HG02885 (cell line): ENCODE results near the gene TEAD1.

ENCODE experiments used
- ATAC-seq: cut with Tn5 transposase; IDR thresholded peaks from one replicate; pipeline ENCODE4 v1.9.1; 2021; ENCODE audit warnings: mild to moderate bottlenecking; ENCODE audit not compliant: unreplicated experiment, poor library complexity

The TEAD1 gene

DNA sequence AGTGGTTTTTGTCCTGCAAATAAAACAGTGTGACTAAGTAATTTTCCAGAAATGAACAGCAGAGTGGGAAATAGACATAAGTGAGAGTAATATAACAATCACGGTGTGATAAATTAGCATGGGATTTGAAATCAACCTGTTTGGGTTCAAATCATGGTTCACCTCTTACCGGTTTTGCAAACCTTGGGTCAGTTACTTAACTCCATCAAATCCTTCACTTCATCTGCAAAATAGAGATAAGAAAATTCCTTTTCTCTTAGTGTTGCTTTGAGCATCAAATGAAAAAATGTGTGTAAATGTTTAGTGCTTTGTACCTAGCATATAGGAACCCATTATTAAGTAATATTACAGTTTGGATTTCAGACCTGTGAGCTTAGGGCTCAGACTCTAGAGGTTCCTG, 152.2 kb downstream of the TEAD1 start:
- no peak for ATAC-seq

DNA sequence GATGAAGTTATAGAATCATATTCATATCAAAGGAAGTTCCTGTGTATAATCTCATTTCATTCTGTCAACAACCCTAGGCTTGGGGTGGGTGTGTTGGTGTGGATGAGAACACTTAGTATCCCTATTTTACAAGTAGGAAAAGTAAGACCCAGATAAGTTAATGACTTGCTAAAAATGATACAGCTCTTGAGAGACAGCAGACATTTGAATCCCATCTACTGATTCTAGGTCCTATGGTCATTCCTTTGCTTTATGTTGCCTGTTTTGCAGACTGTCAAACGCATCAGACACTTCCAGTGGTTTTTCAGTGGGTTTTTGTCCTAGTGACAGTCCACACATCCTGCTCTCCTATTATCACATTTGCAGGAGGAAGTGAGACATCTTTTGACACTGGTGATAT, 153.1 kb downstream of the TEAD1 start:
- ATAC-seq: no peak

DNA sequence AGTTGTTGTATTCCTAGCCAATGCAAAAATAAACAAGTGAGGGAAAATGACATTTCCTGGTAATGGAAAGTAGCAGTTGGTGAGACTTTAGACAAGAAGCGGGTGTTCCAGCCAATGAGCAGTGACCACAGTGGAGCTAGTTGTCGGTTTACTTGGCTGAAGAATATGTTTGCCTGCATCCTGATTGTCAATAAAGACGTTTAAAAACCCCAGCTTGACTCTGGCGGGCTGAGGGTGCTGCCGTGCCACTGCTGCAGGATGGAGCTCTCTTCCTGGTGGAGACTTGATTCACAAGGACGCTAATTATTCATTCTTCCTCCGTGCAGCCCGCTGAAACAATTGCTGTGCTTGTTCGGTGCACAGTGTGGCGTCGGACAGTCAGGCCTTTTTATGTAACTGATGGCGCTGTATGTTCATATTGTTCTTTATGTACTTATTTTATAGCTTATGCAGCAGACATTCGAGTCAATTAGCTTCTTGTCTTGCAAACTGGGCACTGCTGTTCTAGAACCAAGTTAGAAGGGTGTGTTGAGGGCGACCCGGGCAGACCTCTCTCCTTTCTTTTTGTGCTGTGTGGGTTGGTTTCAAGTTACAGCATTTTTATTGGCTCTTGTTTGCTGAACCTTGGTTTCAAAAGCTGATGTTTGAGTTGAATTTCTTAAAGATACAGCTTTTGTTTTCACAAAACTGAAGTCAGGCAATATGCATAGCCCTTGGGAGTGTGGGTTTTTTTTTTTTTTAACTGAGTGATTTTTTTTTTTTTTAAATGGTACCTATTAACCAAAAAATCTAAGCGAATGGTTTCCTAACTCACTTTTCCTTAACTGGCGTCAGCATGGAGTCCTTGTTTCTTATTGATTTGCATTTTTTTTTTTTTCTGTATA, 153.9 kb downstream of the TEAD1 start:
- ATAC-seq: peak; percentile 46

DNA sequence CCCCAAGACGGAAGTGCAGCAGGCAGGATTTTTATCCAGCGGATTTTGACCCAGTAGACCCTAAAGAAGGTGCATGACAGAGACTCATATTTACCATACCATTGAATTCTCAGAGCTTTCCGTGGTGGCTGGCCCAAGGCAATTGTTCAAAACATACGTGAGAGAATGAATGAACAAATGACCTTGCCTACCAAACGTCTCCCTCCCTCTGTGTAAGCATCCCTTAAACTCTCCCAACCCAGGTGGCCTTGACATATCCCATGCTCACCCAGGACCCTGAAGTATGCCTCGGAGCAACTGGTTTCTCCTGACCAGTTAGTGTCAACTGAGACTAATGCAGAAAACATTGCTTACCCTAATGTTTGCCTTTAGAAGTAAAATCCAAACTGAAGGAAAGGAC, 154.9 kb downstream of the TEAD1 start:
- no peak for ATAC-seq

DNA sequence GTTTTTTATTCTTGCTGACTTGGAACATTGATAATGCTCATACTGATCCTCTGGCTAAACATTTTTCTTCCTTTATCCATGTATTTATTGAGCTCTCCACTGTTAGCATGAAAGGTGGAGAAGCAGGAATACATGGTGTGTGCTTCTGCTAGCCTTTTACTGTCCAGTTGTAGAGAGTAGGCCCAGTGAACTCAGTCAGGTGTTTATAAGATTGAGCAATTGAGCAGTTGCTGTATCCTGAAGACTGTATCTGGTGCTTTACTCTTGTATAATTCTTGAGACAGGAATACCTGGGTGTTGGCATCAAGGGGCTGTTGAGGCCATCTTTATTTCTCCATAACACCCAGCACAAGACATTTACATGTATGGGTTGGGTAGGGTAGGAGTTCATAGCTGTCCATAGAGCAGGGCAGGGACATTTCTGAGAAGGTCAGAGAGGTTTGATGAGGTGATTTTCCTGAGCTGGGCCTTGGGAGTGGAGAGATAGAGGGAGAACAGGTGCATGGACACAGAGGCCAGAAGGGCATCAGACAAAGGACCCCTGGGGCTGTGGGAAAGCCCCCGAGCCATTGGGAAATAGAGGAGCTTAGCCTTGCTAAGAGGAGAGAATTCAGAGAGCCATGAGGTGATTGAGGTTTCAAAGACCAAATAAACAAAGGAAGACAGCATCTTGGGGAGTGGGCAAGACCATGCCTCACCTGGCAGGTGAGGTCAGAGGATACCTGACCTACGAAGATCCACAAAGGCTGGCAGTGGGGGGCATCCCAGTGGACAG, 155.5 kb downstream of the TEAD1 start:
- ATAC-seq: no peak

DNA sequence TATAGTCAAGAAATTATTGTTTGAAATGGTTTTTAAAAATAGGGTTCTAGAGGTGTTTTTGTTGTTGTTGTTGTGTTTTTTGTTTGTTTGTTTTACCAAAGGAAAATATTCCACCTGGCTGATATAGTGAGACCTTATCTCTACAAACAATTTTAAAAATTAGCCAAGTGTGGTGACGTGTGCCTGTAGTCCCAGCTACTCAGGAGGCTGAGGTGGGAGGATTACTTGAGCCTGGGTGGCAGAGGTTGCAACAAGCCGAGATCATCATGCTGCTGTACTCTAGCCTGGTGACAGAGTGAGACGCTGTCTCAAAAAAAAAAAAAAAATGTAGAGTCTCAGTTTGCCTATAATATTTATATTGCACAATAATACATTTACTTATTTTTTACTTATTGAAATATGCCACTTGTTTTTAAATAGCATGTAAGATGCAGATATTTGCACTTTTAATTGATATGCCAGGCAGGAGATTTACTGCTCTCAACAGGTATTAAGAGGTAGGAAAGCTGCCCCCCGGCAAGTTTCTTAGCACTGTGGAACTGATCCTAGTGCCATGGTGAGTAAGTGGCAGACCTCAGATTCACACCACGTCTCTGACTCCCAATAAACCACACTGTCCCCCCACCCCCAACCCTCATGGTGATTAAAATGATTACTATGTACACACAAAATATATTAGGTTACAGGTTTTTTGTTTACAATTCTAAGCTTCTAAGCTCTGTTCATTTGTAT, 157.4 kb downstream of the TEAD1 start:
- no peak for ATAC-seq

DNA sequence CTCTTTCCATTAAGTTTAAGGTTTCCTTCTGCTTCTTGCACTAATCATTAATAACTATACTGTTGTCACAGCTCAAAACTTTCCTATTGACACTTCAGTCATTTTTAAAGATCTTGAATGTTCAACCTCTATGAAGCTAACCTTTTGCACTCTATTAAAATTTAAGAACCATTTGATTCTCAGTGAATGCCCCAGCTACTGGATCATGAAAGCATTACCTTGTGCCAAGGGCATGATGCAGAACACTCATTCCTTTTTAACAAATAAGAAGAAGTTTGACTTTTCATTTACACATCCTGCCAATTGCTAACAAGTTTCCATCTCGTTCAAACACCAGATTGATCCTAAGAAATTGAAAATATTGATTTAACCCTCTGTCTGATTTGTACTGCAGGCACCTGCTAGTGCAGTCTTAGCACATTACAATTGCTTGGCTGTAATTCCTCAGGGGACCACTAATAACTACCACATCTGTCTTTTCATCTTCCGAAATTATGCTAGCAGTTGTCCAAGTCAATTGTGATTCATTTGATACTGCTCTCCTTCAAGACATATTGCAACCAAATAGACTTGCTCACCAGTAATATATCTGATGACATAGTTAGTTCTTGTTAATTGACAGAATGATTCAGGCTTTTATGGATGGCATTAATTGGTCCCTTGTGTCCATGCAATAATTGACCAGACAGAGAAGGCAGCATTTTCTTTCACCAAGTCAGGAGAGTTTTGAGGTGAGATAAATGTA, 158.4 kb downstream of the TEAD1 start:
- no peak for ATAC-seq

DNA sequence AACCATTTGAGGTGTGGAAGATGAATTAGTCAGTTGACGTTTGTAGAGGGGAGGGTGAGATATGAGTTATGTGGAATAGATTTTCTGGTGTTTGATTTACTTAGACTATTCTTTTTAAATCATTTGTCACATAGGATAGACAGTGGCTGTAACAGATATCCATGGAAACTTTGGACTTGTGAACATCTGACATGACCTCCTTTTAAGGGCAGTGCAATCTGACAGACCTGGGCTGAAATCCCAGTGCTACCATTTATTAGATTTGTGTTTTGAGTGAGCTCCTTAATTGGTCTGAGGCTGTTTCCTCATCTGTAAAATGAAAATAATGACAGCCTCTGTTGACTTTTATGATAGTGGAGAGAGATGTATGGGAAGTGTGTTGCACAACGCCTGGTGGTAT, 159.9 kb downstream of the TEAD1 start:
- ATAC-seq: no peak

DNA sequence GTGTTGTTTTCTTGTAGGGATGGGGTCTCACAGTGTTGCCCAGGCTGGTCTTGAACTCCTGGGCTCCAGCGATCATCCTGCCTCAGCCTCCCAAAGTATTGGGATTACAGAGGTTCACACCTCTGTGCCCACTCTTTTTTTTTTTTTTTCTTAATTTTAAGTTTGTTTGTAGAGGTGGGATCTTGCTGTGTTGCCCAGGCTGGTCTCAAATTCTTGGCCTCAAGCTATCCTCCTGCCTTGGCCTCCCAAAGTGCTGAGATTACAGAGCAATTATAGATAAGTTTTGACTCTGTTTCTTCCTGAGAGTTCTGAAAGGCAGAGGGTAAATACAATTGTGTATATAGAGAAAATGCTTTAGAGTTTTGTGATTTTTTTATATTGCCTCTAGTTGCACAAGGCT, 160.4 kb downstream of the TEAD1 start:
- no peak for ATAC-seq

DNA sequence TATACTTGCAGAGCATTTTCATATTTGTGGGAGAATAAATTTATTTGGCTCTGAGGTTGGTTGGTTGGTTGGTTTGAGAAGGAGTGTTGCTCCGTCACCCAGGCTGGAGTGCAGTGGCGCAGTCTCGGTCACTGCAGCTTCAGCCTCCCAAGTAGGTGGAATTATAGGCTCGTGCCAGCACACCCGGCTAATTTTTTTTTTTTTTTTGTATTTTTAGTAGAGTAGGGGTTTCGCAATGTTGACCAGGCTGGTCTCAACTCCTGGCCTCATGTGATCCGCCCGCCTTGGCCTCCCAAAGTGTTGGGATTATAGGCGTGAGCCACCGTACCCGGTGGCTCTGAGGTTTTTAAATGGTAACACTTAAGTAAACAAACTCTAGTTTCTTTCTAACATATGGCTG, 161.1 kb downstream of the TEAD1 start:
- no peak for ATAC-seq

DNA sequence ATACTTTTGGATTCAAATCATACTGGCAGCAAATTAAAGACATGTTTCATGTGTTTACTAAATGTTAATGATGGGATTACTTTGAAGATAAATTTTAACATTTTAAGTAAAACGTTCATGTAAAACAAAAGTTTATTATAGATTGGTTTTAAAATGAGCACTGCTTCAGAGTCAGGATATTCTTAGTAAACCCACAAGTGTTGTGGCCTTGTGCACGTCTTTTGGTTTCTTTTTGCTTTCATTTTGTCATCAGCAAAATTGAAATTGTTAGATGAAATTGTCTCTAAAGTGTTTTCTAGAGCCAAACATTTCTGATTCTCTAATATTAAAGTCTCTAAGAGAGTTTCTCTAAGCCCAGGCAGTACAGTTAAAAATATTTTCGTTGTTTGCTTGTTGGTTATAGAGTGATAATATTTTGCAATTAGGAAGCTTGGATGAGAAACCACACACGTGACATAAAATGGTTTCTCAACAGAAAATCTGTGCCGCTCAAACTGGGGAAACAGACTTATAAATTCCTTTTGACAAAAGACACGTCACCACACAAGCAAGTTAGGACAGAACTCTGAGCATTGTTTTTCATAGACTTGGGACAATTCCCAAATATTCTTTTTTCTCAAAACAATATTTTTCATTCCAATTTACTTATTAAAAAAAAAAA, 164.4 kb downstream of the TEAD1 start:
- ATAC-seq: peak; percentile 40

DNA sequence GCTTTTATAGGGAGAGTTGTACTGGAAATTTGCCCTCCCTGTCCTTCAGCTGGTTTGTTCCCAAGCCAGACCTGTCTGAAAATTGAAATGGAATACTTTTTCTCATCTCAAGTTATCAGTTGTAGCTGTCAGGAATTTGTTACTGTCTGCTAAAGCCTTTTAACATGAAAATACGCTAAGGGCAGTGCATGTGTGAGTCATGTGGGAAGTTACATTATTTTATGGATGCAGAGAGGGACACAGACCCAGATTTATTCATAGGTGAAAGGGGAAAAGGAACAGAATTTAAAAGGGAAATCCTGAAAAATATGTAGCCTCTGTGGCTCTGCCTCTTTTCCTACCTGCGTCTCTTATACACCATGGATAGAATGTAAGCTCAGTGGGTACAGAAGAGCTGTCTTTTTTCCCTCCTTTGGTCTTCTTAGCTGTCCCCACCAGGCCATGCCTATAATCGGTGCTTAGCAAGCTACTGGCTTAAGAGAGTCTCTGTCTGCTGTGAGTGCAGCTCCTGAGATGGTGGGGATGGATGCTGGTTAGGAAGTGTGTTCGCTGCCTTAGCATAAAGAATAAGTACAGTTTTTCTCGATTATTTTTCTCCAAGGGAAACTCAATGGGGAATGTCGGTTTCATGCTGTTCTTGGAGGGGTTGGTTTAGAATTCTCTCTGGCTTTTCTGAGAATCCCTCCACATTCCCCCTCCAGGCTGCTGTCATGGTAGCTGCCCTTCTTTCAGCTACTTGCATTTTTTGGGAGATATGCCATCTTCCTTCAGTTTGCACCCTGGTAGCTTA, 166.8 kb downstream of the TEAD1 start:
- no peak for ATAC-seq

DNA sequence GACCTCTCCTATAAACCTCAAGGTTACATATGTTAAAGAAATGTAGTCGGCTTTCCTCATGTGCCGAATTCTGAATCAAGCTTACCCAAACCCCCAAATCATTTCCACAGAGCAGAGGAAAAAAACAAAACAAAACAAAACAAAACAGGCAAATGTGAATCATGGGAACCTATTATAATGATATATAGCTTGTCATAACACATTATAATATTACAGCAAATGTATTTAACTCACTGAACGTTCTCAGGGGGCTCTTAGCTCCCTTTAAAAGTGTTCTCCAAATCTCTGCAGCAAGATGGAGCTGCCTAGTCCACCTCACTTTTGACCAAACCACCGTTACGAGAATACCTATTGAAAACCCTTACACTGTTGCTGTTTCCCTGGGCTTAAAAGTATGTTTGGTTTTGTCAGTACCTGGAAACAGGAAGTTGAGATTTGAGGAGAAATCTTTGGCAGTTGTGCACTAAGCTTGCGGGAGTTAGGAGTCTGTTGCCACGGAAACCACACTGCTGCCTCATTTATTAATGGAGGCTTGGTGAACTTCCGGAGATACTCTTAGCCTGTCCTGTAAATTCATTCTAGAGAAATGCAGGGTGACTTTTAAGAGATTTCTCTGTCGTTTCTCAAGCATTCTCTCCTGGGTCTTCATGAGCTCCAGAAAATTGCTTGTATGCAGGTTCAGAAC, 167.9 kb downstream of the TEAD1 start:
- ATAC-seq: peak; percentile 70

DNA sequence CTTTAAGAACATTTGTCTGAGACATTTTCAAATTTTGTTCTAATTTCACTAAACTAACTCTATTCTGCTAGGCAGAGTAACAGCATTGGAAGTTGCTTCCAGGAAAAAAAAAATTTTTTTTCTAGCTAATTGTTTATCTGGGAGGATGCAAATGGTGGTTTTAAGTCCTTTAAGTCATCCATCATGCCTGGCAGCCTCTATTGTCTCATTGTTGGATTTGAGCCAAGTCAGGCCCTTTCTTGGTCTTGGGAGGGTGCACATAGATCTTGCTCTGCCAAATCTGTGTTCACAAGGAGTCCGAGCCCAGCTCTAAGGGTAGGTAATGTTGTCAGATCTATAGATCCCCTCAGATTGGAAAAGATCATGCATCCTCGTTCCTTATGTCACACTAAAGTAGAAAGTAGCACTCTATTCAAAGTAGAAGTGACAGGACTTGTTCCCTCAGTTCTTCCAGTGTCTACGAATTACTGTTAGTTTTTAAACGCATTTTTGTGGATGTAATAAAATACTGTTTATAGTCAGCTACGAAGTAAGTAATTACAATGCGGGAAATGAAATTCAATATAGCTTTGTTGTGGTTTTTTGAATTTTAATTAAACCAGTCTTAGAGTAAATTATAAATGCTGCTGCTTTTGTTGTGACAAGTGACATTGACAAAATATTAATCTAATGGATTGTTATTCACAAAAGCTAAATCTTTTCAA, 168.9 kb downstream of the TEAD1 start:
- no peak for ATAC-seq

DNA sequence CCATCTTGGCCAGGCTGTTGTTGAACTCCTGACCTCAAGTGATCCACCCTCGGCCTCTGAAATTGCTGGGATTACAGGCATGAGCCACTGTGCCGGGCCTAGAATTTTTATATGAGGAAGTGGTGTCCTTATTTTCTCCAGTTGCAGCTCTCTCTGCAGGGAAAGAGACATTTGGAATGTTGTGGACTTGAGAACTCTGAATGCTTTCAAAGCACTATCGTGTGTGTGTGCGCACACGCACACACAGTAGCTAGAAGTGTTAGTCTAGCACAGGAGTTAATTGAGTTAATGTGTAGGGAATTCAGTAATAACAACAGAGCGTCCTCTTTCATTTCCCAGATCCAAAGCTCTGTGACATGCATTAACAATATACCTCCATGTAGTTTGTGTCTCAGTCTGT, 170.9 kb downstream of the TEAD1 start:
- no peak for ATAC-seq

DNA sequence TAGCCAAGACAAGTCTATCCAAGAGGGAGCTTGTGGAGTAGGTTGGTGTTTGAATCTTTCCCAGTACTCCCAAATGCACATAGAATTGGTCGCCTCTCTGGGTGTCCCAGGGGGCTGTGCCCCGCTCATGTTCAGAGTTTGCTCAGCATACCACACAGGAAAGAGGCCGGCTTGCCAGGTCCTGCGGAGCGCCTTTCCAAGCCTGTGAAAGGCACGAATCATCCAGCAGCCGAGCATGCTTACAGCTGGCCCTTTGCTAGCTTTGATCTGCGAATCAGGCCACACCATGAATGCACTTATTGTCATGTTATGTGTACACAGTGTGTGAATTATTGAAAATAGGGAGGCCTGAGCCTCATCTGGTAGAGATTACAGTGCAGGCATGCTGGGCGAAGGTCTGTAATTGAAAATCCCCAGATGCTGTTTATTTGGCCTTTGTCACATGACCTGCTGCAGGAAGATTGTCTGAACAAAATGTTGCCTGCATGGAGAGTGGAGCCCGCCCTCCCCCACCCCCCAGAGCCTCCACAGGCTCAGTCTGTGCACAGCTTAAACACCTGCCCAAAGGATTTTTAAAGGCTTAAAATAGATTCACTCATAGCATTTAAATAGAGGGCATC, 171.6 kb downstream of the TEAD1 start:
- ATAC-seq: no peak

DNA sequence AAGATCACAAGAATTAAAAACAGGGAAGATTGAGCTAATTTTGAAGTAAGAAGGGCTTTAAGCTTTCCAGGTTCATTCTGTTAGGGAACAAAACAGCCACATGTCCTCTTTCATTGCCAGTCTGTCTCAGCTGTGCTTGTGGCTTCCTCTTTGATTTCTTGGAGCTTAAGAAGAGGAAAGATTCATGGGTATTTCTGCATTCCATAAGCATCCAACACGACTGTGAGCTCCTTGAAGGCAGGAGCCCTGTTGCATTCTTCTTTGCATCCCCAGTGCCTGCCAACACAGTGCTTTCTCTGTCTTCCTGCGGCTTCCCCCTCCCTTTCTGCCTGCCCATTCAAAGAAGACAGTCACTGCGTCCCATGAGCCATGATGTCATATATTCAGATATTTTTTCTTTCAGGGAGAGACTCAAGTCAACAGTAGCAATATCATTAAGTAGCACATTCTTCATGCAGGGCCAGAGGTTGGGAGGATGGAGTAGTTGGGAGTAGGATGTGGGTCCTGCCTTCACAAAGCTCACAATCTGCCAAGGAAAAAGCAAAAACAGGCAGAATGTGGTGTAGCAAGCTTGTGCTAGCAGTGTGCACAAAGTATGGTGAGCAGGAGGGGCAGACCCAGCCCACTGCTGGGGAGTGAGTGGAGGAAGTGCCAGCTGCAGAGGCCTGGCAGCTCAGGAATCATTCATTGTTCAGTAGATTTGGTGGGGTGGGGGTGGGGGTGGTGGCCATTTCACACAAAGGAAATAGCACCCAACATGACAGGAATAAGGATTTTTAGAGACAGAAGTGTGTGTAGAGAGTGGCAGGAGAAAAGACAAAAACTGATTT, 172.8 kb downstream of the TEAD1 start:
- no peak for ATAC-seq
